Naive thymus-derived CD8-positive, alpha-beta T cell (primary cell): ENCODE data around the gene C19orf85. TPM values are rescaled to one million over a fixed set of nuclear protein-coding genes. Genes with fewer than 3 reads are reported as not detected.
A peak's percentile ranks its signal among the peaks of the same experiment; 100 is the strongest.
"Not testable (repeated sequence)": the region's sequence is repeated elsewhere in the genome, so short reads cannot be mapped to it uniquely, and the experiment has no call there.

Experiments used
- ATAC-seq, 2 donors: fragments of 150-1000 bp; cut with Tn5 transposase in 1 of 2; sonication (Bioruptor Pico), chemical (Tn5 transposase) in 1 of 2; 1 replicate in 1 of 2; 2 replicates in 1 of 2; pipeline ENCODE4 v1.10.0; 2021; ENCODE audit warnings: mild to moderate bottlenecking in 2 of 2, moderate library complexity in 2 of 2
- POLR2A ChIA-PET: fragments of 350-600 bp; sonication (Branson Sonifier 250); formaldehyde crosslinking; loops from one replicate; lab custom pipeline; 2021; ENCODE audit warnings: antibody characterized with exemption; lab: Charles Lee
- DNase-seq, 10 donors: peaks; one replicate each; pipeline versions ENCODE4 v3.0.0 to v3.0.0-alpha.2; 2020 to 2022
- H3K27ac Mint-ChIP-seq, 10 donors: one replicate each; pipeline ENCODE4 v1.8.0; 2020 to 2022; ENCODE audit warnings: mild to moderate bottlenecking in 10 of 10, mixed read lengths in 10 of 10, moderate library complexity in 4 of 10, inconsistent platforms in 1 of 10
- H3K27me3 Mint-ChIP-seq, 5 donors: one replicate each; pipeline ENCODE4 v1.8.0; 2021 to 2022; ENCODE audit warnings: mixed read lengths in 5 of 5
- H3K36me3 Mint-ChIP-seq, 3 donors: one replicate each; pipeline ENCODE4 v1.8.0; 2020 to 2022; ENCODE audit warnings: mixed read lengths in 3 of 3, mild to moderate bottlenecking in 2 of 3, inconsistent platforms in 1 of 3
- H3K4me1 Mint-ChIP-seq, 4 donors: one replicate each; pipeline ENCODE4 v1.8.0; 2021 to 2022; ENCODE audit warnings: mixed read lengths in 4 of 4
- H3K4me3 Mint-ChIP-seq, 10 donors: one replicate each; pipeline ENCODE4 v1.8.0; 2020 to 2022; ENCODE audit warnings: mild to moderate bottlenecking in 10 of 10, mixed read lengths in 10 of 10, moderate library complexity in 6 of 10, inconsistent platforms in 1 of 10
- H3K9me3 Mint-ChIP-seq, 9 donors: one replicate each; pipeline ENCODE4 v1.8.0; 2020 to 2022; ENCODE audit warnings: mixed read lengths in 9 of 9, mild to moderate bottlenecking in 3 of 9, inconsistent platforms in 1 of 9, moderate library complexity in 1 of 9
- polyA plus RNA-seq, 3 donors: library from polyadenylated mRNA; unstranded; fragments of 300-500 nt; fragmentation: Illumina TruSeq; gene quantifications; one replicate each; pipeline ENCODE4 v1.2.3, GENCODE V29; 2021
- total RNA-seq, 8 experiments: library from RNA in 2 of 8; stranded (reverse) in 2 of 8; gene quantifications; one replicate each; pipeline ENCODE4 v1.2.3 and lab custom pipeline; 2021 to 2026

The C19orf85 gene
- total and polyA plus RNA-seq, 5 experiments from 2014 or later, result not detected

DNA sequence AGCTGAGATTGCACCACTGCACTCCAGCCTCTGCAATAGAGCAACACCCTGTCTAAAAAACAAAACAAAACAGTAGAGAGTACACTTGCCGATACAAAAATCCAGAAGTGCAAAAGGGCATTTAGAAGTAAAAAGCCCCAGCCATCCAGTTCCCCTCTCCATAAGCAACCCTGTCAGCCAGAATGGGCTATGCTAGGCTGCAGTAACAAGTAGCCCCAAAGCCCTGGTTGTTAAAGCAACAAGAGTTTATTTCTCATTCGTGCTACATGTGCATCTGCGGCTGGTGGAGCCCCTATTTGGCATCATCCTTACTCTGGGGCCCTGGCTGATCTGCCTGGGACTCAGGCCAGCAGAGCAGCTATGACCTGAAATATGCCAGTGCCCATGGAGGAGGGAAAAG, 40.0 kb downstream of the C19orf85 start:
- Mint-ChIP-seq H3K36me3 (no peaks in the 10 kb centered on the region), H3K4me3 (no peak overlapping the region), H3K4me1 (peaks cover 7 to 28% (median 24%) of the 10 kb centered on the region in 4 donors), H3K27me3 (peaks cover 3 to 24% (median 12%) of the 10 kb centered on the region in 5 donors), H3K9me3 (peaks cover 0 to 1% (median 0%) of the 10 kb centered on the region in 9 donors), H3K27ac (no peak overlapping the region)
- no peak for ATAC-seq
- DNase-seq, result no peak
- POLR2A ChIA-PET, result interaction anchor here (0.7 kb wide), 1 partner anchor 11 kb away, joined by 3 read pairs; no protein-coding TSS in a partner anchor

DNA sequence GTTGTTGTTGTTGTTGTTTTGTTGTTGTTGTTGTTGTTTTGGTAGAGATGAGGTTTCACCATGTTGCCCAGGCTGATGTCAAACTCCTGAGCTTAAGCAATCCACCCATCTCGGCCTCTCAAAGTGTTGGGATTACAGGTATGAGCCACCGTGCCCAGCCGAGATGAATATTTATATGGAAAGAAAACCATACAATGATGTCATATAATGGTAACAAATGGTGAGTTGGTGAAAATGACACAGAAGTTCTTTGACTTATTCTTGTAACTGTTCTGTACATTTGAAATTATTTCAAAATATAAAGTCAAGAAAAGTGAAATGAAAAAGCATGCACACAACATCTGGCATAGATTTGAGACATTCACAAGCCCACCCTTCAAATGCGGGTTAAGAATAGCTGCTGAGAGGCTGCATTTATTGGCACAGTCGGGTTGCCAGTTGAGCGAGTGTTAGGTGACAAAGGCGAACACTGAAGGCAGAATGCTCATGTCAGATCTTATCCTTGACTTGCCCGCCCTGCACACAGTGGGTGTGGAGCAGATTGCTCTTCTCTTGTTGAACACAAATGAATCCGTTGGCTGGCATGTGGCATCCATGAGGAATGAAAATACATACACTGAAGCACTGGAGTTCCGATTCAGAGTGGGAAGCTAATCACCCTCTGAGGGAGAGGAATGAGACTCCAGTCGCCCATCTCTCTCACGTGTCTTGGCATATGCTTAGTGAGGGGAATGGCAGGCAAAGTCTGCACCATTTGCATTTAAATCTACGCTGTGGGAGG, 41.1 kb downstream of the C19orf85 start:
- POLR2A ChIA-PET, result no interaction called here
- Mint-ChIP-seq H3K9me3 (no peaks in the 10 kb centered on the region), H3K4me3 (no peak overlapping the region), H3K36me3 (no peaks in the 10 kb centered on the region), H3K27ac (no peak overlapping the region), H3K4me1 (peaks cover 5 to 25% (median 17%) of the 10 kb centered on the region in 4 donors), H3K27me3 (peaks cover 1 to 16% (median 11%) of the 10 kb centered on the region in 5 donors)
- no peak for ATAC-seq
- DNase-seq, result no peak

DNA sequence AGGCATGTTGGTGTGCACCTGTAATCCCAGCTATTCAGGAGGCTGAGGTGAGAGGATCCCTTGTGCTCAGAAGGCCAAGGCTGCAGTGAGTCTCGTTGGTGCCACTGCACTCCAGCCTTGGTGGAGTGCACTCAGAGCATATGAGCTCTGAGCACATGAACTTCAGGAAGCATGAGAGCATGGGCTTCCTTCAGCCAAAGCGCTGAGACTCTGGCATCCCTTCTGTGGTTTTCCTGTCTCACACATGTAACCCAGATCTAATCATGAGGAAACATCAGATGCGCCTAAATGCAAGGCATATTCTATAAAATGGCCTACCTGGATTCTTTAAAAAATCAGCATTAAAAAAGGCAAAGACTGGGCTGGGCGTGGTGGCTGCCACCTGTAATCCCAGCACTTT, 43.3 kb downstream of the C19orf85 start:
- ATAC-seq, result peak; percentile 86 to 97
- POLR2A ChIA-PET, result interaction anchor here (0.6 to 0.9 kb wide), 3 partner anchors 38 to 131 kb away, joined by 3 to 6 read pairs (median 4); no protein-coding TSS in a partner anchor
- not testable (repeated sequence) for H3K36me3 Mint-ChIP-seq, H3K9me3 Mint-ChIP-seq
- Mint-ChIP-seq H3K27ac (peak overlapping the region in 6 of 10 donors; percentile 32 to 79 (median 56)), H3K4me1 (peaks cover 5 to 28% (median 19%) of the 10 kb centered on the region in 4 donors), H3K27me3 (peaks cover 0 to 18% (median 4%) of the 10 kb centered on the region in 5 donors), H3K4me3 (peak overlapping the region; percentile 2 to 73 (median 61))
- DNase-seq, result peak in 5 of 10 donors; percentile 25 to 46 (median 30)

DNA sequence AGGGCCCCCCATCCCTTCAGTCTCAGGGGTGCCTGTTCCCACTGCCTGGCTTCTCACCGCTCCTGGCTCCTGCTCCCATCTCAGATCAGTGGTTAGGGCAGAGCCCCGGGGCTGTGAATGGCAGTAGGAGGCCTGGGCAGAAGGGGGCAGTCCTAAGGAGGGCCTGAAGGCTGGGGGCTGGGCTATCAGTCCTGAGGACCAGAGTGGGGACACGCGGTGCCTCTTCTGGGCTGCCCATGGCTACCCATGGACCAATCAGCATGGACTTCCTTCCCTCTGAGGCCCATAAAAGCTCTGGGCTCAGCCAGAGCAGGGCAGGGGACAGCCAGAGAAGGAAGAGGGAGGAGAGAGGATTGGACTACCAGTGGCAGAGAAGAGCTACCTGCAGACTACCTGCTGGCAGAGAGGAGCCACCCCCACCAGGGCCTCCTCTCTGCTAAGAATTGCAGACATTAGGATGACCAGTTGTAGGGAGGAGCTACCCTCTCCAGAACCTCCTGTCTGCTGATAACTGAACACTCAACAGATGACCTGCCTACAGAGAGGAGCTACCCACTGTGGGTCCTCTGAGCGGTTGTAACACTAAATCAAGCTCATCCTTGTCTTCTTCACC, 44.8 kb downstream of the C19orf85 start:
- peaks cover 5 to 28% (median 19%) of the 10 kb centered on the region in 4 donors for H3K4me1 Mint-ChIP-seq
- no peaks in the 10 kb centered on the region for H3K9me3 Mint-ChIP-seq
- ATAC-seq (no peak), DNase-seq (no peak)
- POLR2A ChIA-PET, result interaction anchor here (0.7 to 1.8 kb wide), 2 partner anchors 9 to 13 kb away, joined by 3 to 6 read pairs; partner anchors contain the start of gene UBE2S
- H3K27me3 Mint-ChIP-seq, result peaks cover 0 to 11% (median 0%) of the 10 kb centered on the region in 5 donors
- H3K27ac Mint-ChIP-seq, result no peak overlapping the region
- no peaks in the 10 kb centered on the region for H3K36me3 Mint-ChIP-seq
- H3K4me3 Mint-ChIP-seq, result no peak overlapping the region

DNA sequence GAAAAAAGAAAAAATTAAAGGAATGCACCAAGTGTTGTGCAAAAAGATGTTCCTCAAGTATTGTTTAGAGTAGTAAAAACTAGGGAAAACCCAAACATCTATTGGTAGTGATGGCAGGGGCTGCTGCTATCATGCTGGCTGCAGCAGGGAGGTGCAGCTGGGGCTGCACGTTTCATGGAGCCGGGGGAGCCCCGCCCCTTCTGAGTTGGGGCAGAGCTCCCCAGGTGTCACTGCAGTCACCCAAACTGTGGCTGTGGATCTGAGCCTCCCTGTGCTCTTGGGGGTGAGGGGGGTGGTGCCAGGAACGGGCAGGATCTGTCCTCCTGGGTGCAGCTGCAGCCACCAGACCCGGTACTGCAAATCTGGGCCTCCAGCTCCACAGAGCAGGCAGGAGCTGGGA, 45.4 kb downstream of the C19orf85 start:
- H3K9me3 Mint-ChIP-seq, result no peaks in the 10 kb centered on the region
- ATAC-seq, result no peak
- no peak overlapping the region for H3K27ac Mint-ChIP-seq
- no peak for DNase-seq
- no peaks in the 10 kb centered on the region for H3K36me3 Mint-ChIP-seq
- peaks cover 4 to 28% (median 19%) of the 10 kb centered on the region in 4 donors for H3K4me1 Mint-ChIP-seq
- no peak overlapping the region for H3K4me3 Mint-ChIP-seq
- peaks cover 0 to 9% (median 0%) of the 10 kb centered on the region in 5 donors for H3K27me3 Mint-ChIP-seq
- POLR2A ChIA-PET, result interaction anchor here (1.8 kb wide), 1 partner anchor 12 kb away, joined by 6 read pairs; the partner anchor contains the start of gene UBE2S

DNA sequence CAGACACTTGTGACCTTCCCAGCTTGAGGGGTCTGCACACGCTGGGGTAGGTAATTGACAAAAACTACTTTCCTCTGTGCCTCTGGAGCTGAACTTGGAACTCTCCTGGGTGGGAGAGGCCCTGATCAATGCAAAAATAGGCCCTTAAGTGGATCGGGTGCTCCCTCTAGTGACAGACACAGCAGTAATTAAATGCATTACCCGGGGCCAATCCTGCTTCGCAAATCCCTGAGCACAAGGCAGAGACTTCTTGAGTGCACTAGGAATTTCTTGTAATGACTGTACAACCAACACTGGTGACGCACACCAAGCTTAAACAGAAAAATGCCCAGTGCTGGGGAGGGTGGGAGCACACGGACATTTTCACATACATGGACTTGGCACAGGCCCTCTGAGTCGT, 46.4 kb downstream of the C19orf85 start:
- no peaks in the 10 kb centered on the region for H3K9me3 Mint-ChIP-seq
- no peaks in the 10 kb centered on the region for H3K36me3 Mint-ChIP-seq
- peaks cover 5 to 28% (median 19%) of the 10 kb centered on the region in 4 donors for H3K4me1 Mint-ChIP-seq
- DNase-seq (peak in 8 of 10 donors; percentile 27 to 80 (median 54)), ATAC-seq (peak; percentile 61 to 80)
- no peak overlapping the region for H3K4me3 Mint-ChIP-seq
- H3K27ac Mint-ChIP-seq, result peak overlapping the region in 1 of 10 donors; percentile 2
- peaks cover 0 to 9% (median 0%) of the 10 kb centered on the region in 5 donors for H3K27me3 Mint-ChIP-seq
- POLR2A ChIA-PET, result interaction anchor here (1.1 kb wide), 1 partner anchor 10 kb away, joined by 3 read pairs; the partner anchor contains the start of gene UBE2S

Other genes with a start within 250 kb of the C19orf85 start
- 10 to 100 TPM; 17.7 to 20.9 TPM for gene TMEM86B, start 236.0 kb downstream of the C19orf85 start, total RNA-seq
- gene TMEM86B, start 236.0 kb downstream of the C19orf85 start, polyA plus RNA-seq, result 1 to 10 TPM in 1 of 3 donors, under 1 TPM in 2; 0.17 to 2.3 (median 0.54) TPM
- gene PPP6R1, start 205.7 kb downstream of the C19orf85 start, total RNA-seq, result 100 to 1,000 TPM; 167 to 168 TPM
- gene PPP6R1, start 205.7 kb downstream of the C19orf85 start, polyA plus RNA-seq, result 100 to 1,000 TPM in 1 of 3 donors, 10 to 100 TPM in 2; 57.3 to 131 (median 60.9) TPM
- 10 to 100 TPM; 20.3 to 20.4 TPM for gene HSPBP1, start 184.6 kb downstream of the C19orf85 start, total RNA-seq
- gene HSPBP1, start 184.6 kb downstream of the C19orf85 start, polyA plus RNA-seq, result 10 to 100 TPM; 38.6 to 44.8 (median 42.5) TPM
- 1 to 10 TPM; 1.9 to 2.9 TPM for gene BRSK1, start 180.8 kb downstream of the C19orf85 start, total RNA-seq
- gene BRSK1, start 180.8 kb downstream of the C19orf85 start, polyA plus RNA-seq, result under 1 TPM in 1 of 3 donors, not detected in 2; 0.24 TPM
- gene TMEM150B, start 139.4 kb downstream of the C19orf85 start, total RNA-seq, result not detected
- not detected for gene TMEM150B, start 139.4 kb downstream of the C19orf85 start, polyA plus RNA-seq
- gene KMT5C, start 124.9 kb downstream of the C19orf85 start, total RNA-seq, result 10 to 100 TPM; 19.2 to 21.8 TPM
- gene KMT5C, start 124.9 kb downstream of the C19orf85 start, polyA plus RNA-seq, result 1 to 10 TPM; 1.7 to 2.5 (median 2.1) TPM
- gene COX6B2, start 110.0 kb downstream of the C19orf85 start, total RNA-seq, result not detected
- not detected for gene COX6B2, start 110.0 kb downstream of the C19orf85 start, polyA plus RNA-seq
- not detected for gene GARIN5B, start 101.5 kb downstream of the C19orf85 start, total RNA-seq
- gene GARIN5B, start 101.5 kb downstream of the C19orf85 start, polyA plus RNA-seq, result not detected
- gene IL11, start 94.3 kb downstream of the C19orf85 start, total RNA-seq, result under 1 TPM in 1 of 2 experiments, not detected in 1; 0.21 TPM
- gene IL11, start 94.3 kb downstream of the C19orf85 start, polyA plus RNA-seq, result not detected
- not detected for gene TMEM190, start 87.9 kb downstream of the C19orf85 start, total RNA-seq
- not detected for gene TMEM190, start 87.9 kb downstream of the C19orf85 start, polyA plus RNA-seq
- 10 to 100 TPM in 1 of 2 experiments, 1 to 10 TPM in 1; 10.0 to 10.2 TPM for gene TMEM238, start 80.5 kb downstream of the C19orf85 start, total RNA-seq
- 1 to 10 TPM; 1.1 to 1.5 (median 1.3) TPM for gene TMEM238, start 80.5 kb downstream of the C19orf85 start, polyA plus RNA-seq
- gene RPL28, start 78.8 kb downstream of the C19orf85 start, total RNA-seq, result 1,000 to 10,000 TPM; 2,967 to 2,995 TPM
- 1,000 to 10,000 TPM in 1 of 3 donors, 100 to 1,000 TPM in 2; 559 to 1,017 (median 787) TPM for gene RPL28, start 78.8 kb downstream of the C19orf85 start, polyA plus RNA-seq
- gene UBE2S, start 57.0 kb downstream of the C19orf85 start, total RNA-seq, result 10 to 100 TPM; 18.1 to 20.2 TPM
- 10 to 100 TPM; 18.6 to 25.8 (median 24.5) TPM for gene UBE2S, start 57.0 kb downstream of the C19orf85 start, polyA plus RNA-seq
- not detected for gene SHISA7, start 21.5 kb downstream of the C19orf85 start, total RNA-seq
- not detected for gene SHISA7, start 21.5 kb downstream of the C19orf85 start, polyA plus RNA-seq
- gene ISOC2, start 3.1 kb downstream of the C19orf85 start, total RNA-seq, result 10 to 100 TPM; 10.5 to 11.0 TPM
- gene ISOC2, start 3.1 kb downstream of the C19orf85 start, polyA plus RNA-seq, result 10 to 100 TPM; 30.5 to 35.6 (median 34.2) TPM
- 10 to 100 TPM; 13.2 to 15.6 TPM for gene ZNF628, start 11.9 kb upstream of the C19orf85 start, total RNA-seq
- under 1 TPM; 0.26 to 0.42 (median 0.32) TPM for gene ZNF628, start 11.9 kb upstream of the C19orf85 start, polyA plus RNA-seq
- 10 to 100 TPM in 1 of 2 experiments, 1 to 10 TPM in 1; 8.0 to 10.4 TPM for gene NAT14, start 20.4 kb upstream of the C19orf85 start, total RNA-seq
- gene NAT14, start 20.4 kb upstream of the C19orf85 start, polyA plus RNA-seq, result 1 to 10 TPM; 4.1 to 8.8 (median 7.7) TPM
- 1 to 10 TPM; 1.3 to 1.4 TPM for gene SSC5D, start 23.7 kb upstream of the C19orf85 start, total RNA-seq
- gene SSC5D, start 23.7 kb upstream of the C19orf85 start, polyA plus RNA-seq, result under 1 TPM in 2 of 3 donors, not detected in 1; 0.02 to 0.11 TPM
- gene SBK2, start 72.4 kb upstream of the C19orf85 start, total RNA-seq, result not detected
- not detected for gene SBK2, start 72.4 kb upstream of the C19orf85 start, polyA plus RNA-seq
- gene SBK3, start 80.8 kb upstream of the C19orf85 start, total RNA-seq, result not detected
- gene SBK3, start 80.8 kb upstream of the C19orf85 start, polyA plus RNA-seq, result not detected
- gene ZNF579, start 116.1 kb upstream of the C19orf85 start, total RNA-seq, result 10 to 100 TPM in 1 of 2 experiments, 1 to 10 TPM in 1; 9.8 to 10.2 TPM
- under 1 TPM; 0.16 to 0.39 (median 0.20) TPM for gene ZNF579, start 116.1 kb upstream of the C19orf85 start, polyA plus RNA-seq
- 10 to 100 TPM; 19.0 to 22.0 TPM for gene FIZ1, start 134.8 kb upstream of the C19orf85 start, total RNA-seq
- 1 to 10 TPM; 2.8 to 5.4 (median 3.4) TPM for gene FIZ1, start 134.8 kb upstream of the C19orf85 start, polyA plus RNA-seq
- gene ZNF524, start 135.5 kb upstream of the C19orf85 start, total RNA-seq, result 10 to 100 TPM; 19.1 to 20.7 TPM
- gene ZNF524, start 135.5 kb upstream of the C19orf85 start, polyA plus RNA-seq, result 10 to 100 TPM; 21.5 to 31.6 (median 23.6) TPM
- gene ZNF865, start 140.9 kb upstream of the C19orf85 start, total RNA-seq, result 10 to 100 TPM; 21.6 to 24.4 TPM
- under 1 TPM in 2 of 3 donors, not detected in 1; 0.22 to 0.33 TPM for gene ZNF865, start 140.9 kb upstream of the C19orf85 start, polyA plus RNA-seq
- 1 to 10 TPM; 8.1 to 9.2 TPM for gene ZNF784, start 159.8 kb upstream of the C19orf85 start, total RNA-seq
- gene ZNF784, start 159.8 kb upstream of the C19orf85 start, polyA plus RNA-seq, result 1 to 10 TPM in 2 of 3 donors, under 1 TPM in 1; 0.64 to 1.4 (median 1.1) TPM
- 100 to 1,000 TPM; 110 to 111 TPM for gene ZNF580, start 176.3 kb upstream of the C19orf85 start, total RNA-seq
- 10 to 100 TPM; 15.3 to 21.7 (median 20.3) TPM for gene ZNF580, start 176.3 kb upstream of the C19orf85 start, polyA plus RNA-seq
- 10 to 100 TPM; 33.8 to 36.3 TPM for gene ZNF581, start 178.9 kb upstream of the C19orf85 start, total RNA-seq
- gene ZNF581, start 178.9 kb upstream of the C19orf85 start, polyA plus RNA-seq, result 10 to 100 TPM; 21.2 to 35.9 (median 34.9) TPM
- 1 to 10 TPM; 5.3 to 8.3 TPM for gene CCDC106, start 183.5 kb upstream of the C19orf85 start, total RNA-seq
- 1 to 10 TPM; 2.6 to 4.4 (median 4.3) TPM for gene CCDC106, start 183.5 kb upstream of the C19orf85 start, polyA plus RNA-seq
- gene U2AF2, start 190.3 kb upstream of the C19orf85 start, total RNA-seq, result 100 to 1,000 TPM; 284 to 289 TPM
- 10 to 100 TPM in 1 of 3 donors, 1 to 10 TPM in 2; 6.6 to 10.6 (median 8.1) TPM for gene U2AF2, start 190.3 kb upstream of the C19orf85 start, polyA plus RNA-seq
- gene EPN1, start 210.5 kb upstream of the C19orf85 start, total RNA-seq, result 10 to 100 TPM; 49.5 to 52.2 TPM
- 10 to 100 TPM in 1 of 3 donors, 1 to 10 TPM in 2; 5.5 to 15.8 (median 7.5) TPM for gene EPN1, start 210.5 kb upstream of the C19orf85 start, polyA plus RNA-seq